GM18951 (cell line): ENCODE results near the gene EXOSC7.

Experiments
- POLR2A ChIP-seq: IDR thresholded peaks from 4 replicates; pipeline ENCODE4 v1.6.1; 2011; ENCODE audit warnings: mild to moderate bottlenecking; ENCODE audit not compliant: insufficient read length, insufficient read depth; ENCODE audit errors: extremely low read depth
- in situ Hi-C: fragments of 300-500 bp; cut with MboI; formaldehyde crosslinking; loops from one replicate; pipeline ENCODE4 v1.12.0; 2022; ENCODE audit warnings: low sequenced_read_pairs, mixed read lengths, inconsistent platforms; ENCODE audit not compliant: unreplicated experiment

EXOSC7 gene

DNA sequence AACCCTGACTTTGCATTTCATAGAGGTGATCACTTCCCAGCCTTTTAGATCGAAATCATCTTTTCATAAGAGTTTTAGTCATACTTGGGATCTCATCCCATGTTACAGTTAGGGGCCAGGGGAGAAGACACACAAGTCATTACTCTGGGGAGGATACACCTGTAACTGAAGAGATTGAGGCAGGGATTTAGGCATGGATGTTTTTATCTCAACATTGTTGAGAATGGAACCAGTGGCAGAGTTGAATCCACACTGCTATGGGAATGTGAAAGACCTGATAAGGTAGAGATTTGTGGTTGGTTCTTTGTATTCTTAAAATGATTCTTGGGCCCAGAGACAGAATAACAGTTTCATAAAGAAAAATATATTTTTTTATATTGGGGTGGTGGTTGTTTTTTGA, 33.8 kb downstream of the EXOSC7 start:
- TF ChIP-seq POLR2A = no peak
- in situ Hi-C loops = no loop called here

DNA sequence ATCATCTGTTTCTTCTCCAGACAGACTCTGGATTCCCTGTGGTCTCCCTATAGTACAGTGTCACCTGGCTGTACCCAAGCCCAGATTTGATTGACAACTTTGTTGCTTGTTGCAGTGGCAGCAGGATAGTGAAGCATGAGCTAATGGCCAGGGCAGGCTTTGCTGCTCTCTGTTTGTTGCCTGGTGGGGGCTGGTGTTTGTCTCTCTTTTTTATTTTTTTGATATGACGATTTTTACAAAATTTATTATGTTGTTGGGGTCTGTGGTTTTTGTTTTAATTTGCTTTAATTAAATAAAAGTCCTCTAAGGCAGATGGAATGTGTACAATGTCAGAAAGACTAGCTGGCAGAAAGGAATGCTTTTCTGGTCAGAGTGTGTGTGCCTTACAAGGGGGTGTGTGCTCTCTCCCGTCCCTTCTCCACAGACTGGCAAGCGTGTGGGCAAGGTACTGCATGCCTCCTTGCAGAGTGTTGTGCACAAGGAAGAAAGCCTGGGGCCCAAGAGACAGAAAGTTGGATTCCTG, 34.8 kb downstream of the EXOSC7 start:
- in situ Hi-C loops = no loop called here
- TF ChIP-seq POLR2A = no peak

DNA sequence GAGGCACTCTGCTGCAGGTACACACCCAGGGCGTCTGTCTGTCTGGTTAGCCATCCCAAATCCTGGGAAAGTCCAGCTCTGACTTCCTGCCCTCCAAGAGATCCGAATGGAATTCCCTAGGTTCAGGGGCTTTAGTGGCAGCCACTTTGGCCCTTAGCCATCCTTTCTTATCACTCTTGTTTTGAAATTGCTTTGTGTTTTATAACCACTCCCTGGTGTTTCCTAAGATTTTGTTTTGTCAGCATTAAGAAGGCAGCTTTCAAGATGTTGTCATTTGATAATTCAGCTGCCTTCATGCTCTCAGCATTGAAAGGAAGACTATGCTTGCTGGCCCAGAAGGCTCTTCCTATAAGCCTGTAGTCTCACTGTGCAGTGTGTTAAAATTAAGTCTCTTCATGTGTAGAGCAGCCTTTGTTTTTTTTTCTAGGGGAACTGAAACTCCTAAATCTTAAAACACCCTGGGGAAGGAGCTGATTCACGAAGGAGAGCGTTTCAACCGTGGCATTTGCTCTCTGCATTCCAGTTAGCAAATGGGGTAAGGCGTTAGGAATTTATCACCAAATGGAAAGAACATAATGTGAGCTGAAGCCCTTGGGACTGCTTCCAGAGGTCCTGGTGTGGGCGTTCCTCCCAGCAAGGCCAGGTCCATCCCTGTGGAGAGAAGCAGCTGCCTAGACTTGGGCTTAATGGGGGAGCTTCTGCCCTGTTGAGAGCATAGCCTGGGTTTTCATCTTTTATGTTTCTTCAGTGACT, 35.9 kb downstream of the EXOSC7 start:
- TF ChIP-seq POLR2A = no peak

DNA sequence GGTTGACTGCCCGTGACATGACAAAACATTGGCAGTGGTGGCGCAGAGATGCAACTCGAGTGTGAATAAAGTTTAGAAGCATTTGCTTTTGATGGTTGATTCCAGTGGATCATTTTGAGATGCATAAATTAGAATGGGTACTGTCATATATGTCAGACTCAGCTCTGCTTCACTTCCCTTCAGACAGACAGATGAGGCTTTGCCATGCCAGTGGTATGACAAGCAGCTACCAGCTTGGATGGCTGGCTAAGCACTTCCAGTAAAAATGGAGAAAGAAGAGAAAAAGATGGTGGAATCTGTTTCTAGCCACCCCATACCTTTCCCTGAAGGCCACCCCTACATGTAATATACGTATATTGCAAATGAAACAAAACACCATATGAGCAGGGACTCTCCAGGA, 36.5 kb downstream of the EXOSC7 start:
- TF ChIP-seq POLR2A = no peak
- in situ Hi-C loops = no loop called here

More for the DNA sequence above, 35.9 kb downstream of the EXOSC7 start:
- in situ Hi-C loops = no loop called here

DNA sequence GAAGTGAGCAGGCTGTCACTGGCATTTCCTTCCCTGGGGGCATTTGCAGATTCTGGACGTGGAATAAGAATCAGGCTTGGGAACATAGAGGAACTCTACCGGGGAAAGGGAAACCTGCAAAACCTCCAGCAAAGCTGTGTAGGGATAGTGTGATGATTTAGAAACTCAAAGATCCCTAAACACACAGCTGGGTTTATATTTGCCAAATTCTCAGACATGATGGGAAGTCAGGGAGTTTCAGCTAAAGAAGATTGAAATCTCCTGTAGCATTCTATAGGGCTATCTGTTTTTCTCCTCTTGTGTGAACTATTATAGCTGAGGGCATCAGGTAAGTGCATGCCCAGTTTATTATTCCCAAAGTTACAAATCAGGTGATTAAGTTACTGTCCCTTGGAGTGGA, 40.9 kb downstream of the EXOSC7 start:
- in situ Hi-C loops = no loop called here
- TF ChIP-seq POLR2A = no peak

DNA sequence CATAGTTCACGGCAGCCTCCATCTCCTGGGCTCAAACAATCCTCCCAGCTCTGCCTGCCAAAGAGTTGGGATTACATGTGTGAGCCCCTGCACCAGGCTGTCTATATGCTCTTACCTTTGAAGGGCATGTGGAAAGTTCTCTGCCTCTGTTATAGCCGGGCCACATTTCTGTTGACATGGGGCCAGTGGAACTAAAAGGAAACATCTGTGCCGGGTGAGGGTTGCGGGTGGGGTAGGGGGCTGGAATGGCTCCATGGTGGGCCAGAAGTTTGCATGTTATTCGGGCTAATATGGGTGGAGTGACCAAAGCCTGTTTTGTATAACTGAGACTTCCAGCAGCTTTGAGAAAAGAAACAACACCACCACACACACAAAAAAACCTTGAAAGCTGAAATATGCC, 41.8 kb downstream of the EXOSC7 start:
- TF ChIP-seq POLR2A = no peak
- in situ Hi-C loops = no loop called here

DNA sequence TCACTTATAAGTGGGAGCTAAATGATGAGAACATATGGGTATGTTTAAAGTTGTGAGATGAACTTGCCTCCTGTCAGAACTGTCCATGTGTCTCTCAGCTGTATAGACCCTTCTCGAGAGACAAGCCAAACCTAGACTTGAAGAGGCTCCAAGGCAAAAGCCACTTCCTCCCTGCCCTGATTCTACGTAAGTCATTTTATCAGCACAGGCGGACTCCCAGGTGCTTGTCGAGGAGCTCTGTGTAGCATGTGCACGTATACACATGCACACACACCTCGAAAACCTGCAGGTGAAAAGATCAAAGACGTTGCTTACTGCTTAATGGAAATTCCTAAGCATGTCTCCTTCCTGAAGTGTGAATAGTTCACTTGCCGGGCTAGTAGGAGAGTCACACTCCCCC, 44.5 kb downstream of the EXOSC7 start:
- in situ Hi-C loops = no loop called here

DNA sequence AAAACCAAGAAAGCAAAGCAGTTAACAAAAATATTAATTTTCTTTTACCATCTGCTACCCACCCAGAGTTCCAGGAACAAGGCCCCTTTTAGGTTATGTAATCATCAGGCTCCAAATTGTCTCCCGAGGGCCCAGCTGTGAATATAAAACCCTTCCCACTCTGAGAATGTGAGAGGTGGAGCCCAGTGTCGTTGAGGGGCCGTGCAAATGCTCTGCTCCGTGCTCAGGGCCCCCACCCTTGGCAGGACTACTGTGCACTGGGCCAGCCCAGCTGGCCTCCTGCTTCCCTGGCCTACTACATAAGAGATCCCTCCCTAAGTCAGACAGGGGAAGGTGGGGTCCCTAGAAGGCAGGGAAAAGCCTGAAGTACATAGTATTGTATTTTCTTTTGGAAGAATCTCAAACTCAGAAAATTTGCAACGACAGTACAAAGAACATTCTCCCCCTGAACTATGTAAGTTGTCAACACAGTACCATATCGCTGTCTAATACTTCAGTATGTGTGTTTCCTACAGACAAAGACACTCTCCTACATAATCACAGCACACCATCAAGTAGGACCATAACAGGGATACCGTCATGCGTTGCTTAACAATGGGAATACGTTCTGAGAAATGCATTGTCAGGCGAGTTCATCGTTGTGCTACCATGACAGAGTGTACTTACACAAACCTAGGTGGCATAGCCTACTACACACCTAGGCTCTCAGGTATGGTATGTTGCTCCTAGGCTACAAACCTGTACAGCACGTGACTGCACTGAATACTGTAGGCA, 45.7 kb downstream of the EXOSC7 start:
- TF ChIP-seq POLR2A = no peak
- in situ Hi-C loops = no loop called here

More for the DNA sequence above, 44.5 kb downstream of the EXOSC7 start:
- TF ChIP-seq POLR2A = no peak

DNA sequence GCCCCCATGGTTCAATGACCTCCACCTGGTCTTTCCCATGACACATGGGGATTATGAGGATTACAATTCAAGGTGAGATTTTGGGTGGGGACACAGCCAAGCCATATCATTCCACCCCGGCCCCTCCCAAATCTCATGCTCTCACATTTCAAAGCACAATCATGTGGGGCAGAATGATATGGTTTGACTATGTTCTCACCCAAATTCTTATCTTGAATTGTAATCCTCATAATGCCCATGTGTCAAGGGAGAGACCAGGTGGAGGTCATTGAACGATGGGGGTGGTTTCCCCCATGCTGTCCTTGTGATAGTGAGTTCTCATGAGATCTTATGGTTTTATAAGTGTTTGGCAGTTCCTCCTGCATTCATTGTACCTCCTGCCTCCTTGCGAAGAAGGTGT, 47.6 kb downstream of the EXOSC7 start:
- in situ Hi-C loops = no loop called here
- no peak for TF ChIP-seq POLR2A

DNA sequence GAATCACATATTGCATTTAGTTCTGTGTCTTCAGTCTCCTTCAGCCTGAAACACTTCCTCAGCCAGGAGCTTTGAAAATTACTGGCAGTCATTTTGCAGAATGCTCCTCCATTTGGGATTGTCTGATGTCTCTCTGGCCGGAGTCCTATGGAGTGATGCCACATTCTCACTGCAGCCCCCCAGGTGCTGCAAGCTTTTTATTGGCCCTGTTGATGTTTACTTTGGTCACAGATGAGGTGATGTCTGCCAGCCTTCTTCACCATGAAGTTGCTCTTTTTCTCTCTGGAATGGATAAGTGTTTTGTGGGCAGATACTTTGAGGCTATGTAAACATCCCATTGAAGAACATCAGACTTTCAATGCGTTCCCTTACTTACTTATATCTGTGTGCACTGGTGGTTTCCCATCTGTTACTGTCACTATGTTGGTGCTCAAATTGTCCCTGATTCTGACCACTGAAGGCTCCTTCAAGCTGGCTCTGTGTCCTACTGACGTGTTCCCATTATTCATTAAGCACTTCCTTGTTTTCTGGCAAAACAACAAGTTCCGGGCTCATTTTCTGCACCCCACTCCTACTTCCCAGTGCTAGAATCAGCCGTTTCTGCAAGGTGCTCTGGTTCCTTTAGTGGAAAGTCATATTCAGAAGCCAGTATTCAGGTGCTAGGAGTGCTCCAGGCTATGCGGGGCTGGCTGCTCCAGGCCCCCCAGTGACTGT, 48.7 kb downstream of the EXOSC7 start:
- in situ Hi-C loops = loop anchor here (25.0 kb wide), 1 partner anchor 638 kb away; no protein-coding TSS in a partner anchor
- TF ChIP-seq POLR2A = no peak

DNA sequence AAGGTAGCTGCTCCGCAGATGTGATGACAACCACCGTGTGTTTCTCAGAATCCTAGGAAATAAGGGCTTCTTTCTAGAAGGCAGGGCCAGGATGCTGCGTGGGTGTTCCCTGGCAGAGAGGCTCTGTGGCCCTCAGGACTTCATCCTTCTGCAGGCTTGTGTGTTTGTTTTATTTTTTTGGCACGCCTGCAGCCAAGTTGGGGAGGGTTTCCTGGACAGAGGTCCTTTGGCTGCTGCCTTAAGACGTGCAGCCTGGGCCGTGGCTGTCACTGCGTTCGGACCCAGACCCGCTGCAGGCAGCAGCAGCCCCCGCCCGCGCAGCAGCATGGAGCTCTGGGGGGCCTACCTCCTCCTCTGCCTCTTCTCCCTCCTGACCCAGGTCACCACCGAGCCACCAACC, 50.0 kb downstream of the EXOSC7 start, which contains the start of gene CLEC3B:
Gene CLEC3B (plus strand): TSS at position 266 of the 400 bp plus-strand sequence. CDS start 60 bp downstream, at position 326.
- in situ Hi-C loops = loop anchor here (25.0 kb wide), 1 partner anchor 636 kb away; no protein-coding TSS in a partner anchor
- no peak for TF ChIP-seq POLR2A

DNA sequence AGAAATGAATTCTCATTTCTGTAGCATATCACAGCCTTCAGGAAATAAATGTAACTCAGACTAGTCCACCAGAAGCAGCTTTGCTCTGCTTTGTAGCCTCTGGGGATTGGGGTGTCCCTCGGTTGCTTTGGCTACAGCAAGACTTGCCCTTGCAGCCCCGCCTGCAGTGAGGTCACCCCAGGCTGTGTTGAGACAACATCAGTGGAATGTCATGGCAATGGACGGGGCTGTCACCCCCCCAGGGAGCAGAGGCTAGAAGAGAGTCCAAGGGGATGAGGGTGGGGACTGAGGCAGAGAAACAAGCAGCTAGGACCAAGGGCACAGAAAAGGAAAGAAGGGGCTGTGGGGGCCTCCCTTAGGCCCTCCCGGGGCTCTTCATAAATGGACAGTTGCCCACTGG, 50.9 kb downstream of the EXOSC7 start:
- no peak for TF ChIP-seq POLR2A
- in situ Hi-C loops = loop anchor here (25.0 kb wide), 1 partner anchor 635 kb away; no protein-coding TSS in a partner anchor

DNA sequence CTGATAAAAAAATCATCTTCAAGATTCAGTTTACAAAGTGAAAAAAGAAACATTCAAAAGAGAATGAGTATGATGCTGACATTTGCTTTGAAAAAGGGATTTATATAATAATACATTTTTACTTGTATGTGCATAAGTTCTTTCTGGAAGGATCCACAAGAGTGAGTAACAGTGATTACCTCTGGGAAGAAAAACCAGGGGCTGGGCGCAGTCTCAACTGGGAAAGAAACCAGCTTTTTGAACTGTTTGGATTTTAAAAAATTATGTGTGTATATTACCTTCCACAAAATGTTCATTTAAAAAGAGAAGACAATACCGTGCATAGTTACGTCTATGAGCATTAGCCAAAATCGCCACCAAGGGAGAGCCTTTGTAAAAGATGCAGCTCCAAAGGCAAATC, 51.4 kb downstream of the EXOSC7 start:
- TF ChIP-seq POLR2A = no peak
- in situ Hi-C loops = loop anchor here (25.0 kb wide), 1 partner anchor 635 kb away; no protein-coding TSS in a partner anchor

DNA sequence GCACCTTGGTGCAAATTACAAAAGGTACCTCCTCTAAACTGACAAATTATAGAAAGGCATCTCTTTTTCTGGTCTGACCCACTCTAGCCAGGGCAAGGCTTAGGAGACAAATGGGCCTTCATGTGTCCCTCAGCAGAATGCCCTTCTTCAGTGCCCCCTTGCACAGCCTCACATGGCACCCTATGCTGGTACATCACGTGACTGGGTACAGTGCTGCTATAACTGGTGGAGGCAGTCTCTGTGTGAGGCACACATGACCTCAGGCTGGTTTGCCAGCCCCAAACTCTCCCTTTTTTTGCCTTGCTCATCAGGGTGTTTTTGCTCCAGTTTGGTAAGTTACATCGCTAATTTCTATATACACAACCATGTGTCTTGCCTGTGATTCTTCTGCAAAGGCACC, 53.2 kb downstream of the EXOSC7 start:
- TF ChIP-seq POLR2A = no peak
- in situ Hi-C loops = loop anchor here (25.0 kb wide), 1 partner anchor 633 kb away; no protein-coding TSS in a partner anchor
